ENCODE results near the gene HNRNPA3. TPM values are rescaled to one million over a fixed set of nuclear protein-coding genes. Genes with fewer than 3 reads are reported as not detected.
A peak's percentile ranks its signal among the peaks of the same experiment; 100 is the strongest.

Gene HNRNPA3
- total RNA-seq, result 100 to 1,000 TPM in 1 of 2 donors, 10 to 100 TPM in 1; 51.1 to 102 TPM
- 100 to 1,000 TPM; 353 to 374 TPM for polyA plus RNA-seq (ENCODE audit: insufficient read length in 2 of 2)
- long read RNA-seq, donor 1, full-length matches to known transcripts, result 14 of 196 reads
- long read RNA-seq, donor 1, partial matches to known transcripts, result 182 of 196 reads
- long read RNA-seq, donor 1, other reads (novel, unspliced or antisense), result 0 of 196 reads
- long read RNA-seq, donor 2, full-length matches to known transcripts, result 8 of 96 reads
- long read RNA-seq, donor 2, partial matches to known transcripts, result 88 of 96 reads
- long read RNA-seq, donor 2, other reads (novel, unspliced or antisense), result 0 of 96 reads
- long read RNA-seq, donor 3, transcript HNRNPA3-201 (11 exons, 2,067 nt), result major isoform, 10 of 170 reads
- long read RNA-seq, donor 3, partial matches to known transcripts, result 142 of 170 reads
- long read RNA-seq, donor 3, other reads (novel, unspliced or antisense), result 17 of 170 reads
- long read RNA-seq, donor 4, full-length matches to known transcripts, result 20 of 369 reads
- long read RNA-seq, donor 4, partial matches to known transcripts, result 344 of 369 reads
- long read RNA-seq, donor 4, other reads (novel, unspliced or antisense), result 5 of 369 reads

GRCh38 chr2:177212106-177212890, at the start of gene HNRNPA3:
TSS of gene HNRNPA3 (plus strand) at chr2:177212794. CDS start at chr2:177212800, 6 bp downstream.
- no peaks in the 10 kb centered on the region for H3K9me3 ChIP-seq (ENCODE audit: control insufficient read depth, insufficient read depth, low read length)
- no peaks in the 10 kb centered on the region for H3K27me3 ChIP-seq (ENCODE audit: control insufficient read depth, insufficient read depth, low read length)
- H3K4me3 ChIP-seq (ENCODE audit: low read depth, low read length), result peak within 1 kb of the TSS; percentile 93
- peaks cover 13% of the 10 kb centered on the region for H3K36me3 ChIP-seq (ENCODE audit: control insufficient read depth, insufficient read depth, low read length)
- WGBS (ENCODE audit: insufficient coverage), result under 1% methylated on average over 64 of the region's 74 CpGs
- DNase-seq (ENCODE audit: low read depth in 4 of 6, low spot score in 6 of 6), result peak; percentile 97 to 100 (median 98)
- H3K27ac ChIP-seq (ENCODE audit: low read depth, low read length), result peak within 1 kb of the TSS; percentile 100
- peaks cover 14% of the 10 kb centered on the region for H3K4me1 ChIP-seq (ENCODE audit: control insufficient read depth, insufficient read depth, low read length)

- Histone ChIP-seq H3K4me3 (ENCODE audit: low read depth, low read length) (peak overlapping the region; percentile 39), H3K27ac (ENCODE audit: low read depth, low read length) (peak overlapping the region; percentile 92), H3K36me3 (ENCODE audit: control insufficient read depth, insufficient read depth, low read length) (no peaks in the 10 kb centered on the region), H3K27me3 (ENCODE audit: control insufficient read depth, insufficient read depth, low read length) (no peaks in the 10 kb centered on the region), H3K4me1 (ENCODE audit: control insufficient read depth, insufficient read depth, low read length) (no peaks in the 10 kb centered on the region), H3K9me3 (ENCODE audit: control insufficient read depth, insufficient read depth, low read length) (no peaks in the 10 kb centered on the region)
- DNase-seq (ENCODE audit: low read depth in 4 of 6, low spot score in 6 of 6), result no peak
- WGBS (ENCODE audit: insufficient coverage), result no CpG with 5 or more reads among the region's 3 CpGs
These were observed 48.5 kb upstream of the HNRNPA3 start for GRCh38 chr2:177164131-177164530.

GRCh38 chr2:177164584-177165052, 48.0 kb upstream of the HNRNPA3 start:
- no peaks in the 10 kb centered on the region for H3K4me1 ChIP-seq (ENCODE audit: control insufficient read depth, insufficient read depth, low read length)
- H3K4me3 ChIP-seq (ENCODE audit: low read depth, low read length), result peak overlapping the region; percentile 39
- peak in 5 of 6 donors; percentile 85 to 98 (median 89) for DNase-seq (ENCODE audit: low read depth in 4 of 6, low spot score in 6 of 6)
- no peaks in the 10 kb centered on the region for H3K36me3 ChIP-seq (ENCODE audit: control insufficient read depth, insufficient read depth, low read length)
- no peaks in the 10 kb centered on the region for H3K9me3 ChIP-seq (ENCODE audit: control insufficient read depth, insufficient read depth, low read length)
- H3K27me3 ChIP-seq (ENCODE audit: control insufficient read depth, insufficient read depth, low read length), result no peaks in the 10 kb centered on the region
- peak overlapping the region; percentile 92 for H3K27ac ChIP-seq (ENCODE audit: low read depth, low read length)
- WGBS (ENCODE audit: insufficient coverage), result 0% methylated on average over 7 of the region's 13 CpGs

- peak overlapping the region; percentile 92 for H3K27ac ChIP-seq (ENCODE audit: low read depth, low read length)
- no peaks in the 10 kb centered on the region for H3K27me3 ChIP-seq (ENCODE audit: control insufficient read depth, insufficient read depth, low read length)
- DNase-seq (ENCODE audit: low read depth in 4 of 6, low spot score in 6 of 6), result peak in 2 of 6 donors; percentile 84 to 87
- WGBS (ENCODE audit: insufficient coverage), result 12% methylated on average over 6 of the region's 8 CpGs
- H3K9me3 ChIP-seq (ENCODE audit: control insufficient read depth, insufficient read depth, low read length), result no peaks in the 10 kb centered on the region
- H3K4me1 ChIP-seq (ENCODE audit: control insufficient read depth, insufficient read depth, low read length), result peaks cover under 1% of the 10 kb centered on the region
- peak overlapping the region; percentile 39 for H3K4me3 ChIP-seq (ENCODE audit: low read depth, low read length)
- H3K36me3 ChIP-seq (ENCODE audit: control insufficient read depth, insufficient read depth, low read length), result no peaks in the 10 kb centered on the region
These were observed 47.5 kb upstream of the HNRNPA3 start for GRCh38 chr2:177165061-177165583.

GRCh38 chr2:177165721-177166711, 46.6 kb upstream of the HNRNPA3 start:
- Histone ChIP-seq H3K4me3 (ENCODE audit: low read depth, low read length) (peak overlapping the region; percentile 39), H3K4me1 (ENCODE audit: control insufficient read depth, insufficient read depth, low read length) (peaks cover 6% of the 10 kb centered on the region), H3K27me3 (ENCODE audit: control insufficient read depth, insufficient read depth, low read length) (no peaks in the 10 kb centered on the region), H3K36me3 (ENCODE audit: control insufficient read depth, insufficient read depth, low read length) (no peaks in the 10 kb centered on the region), H3K27ac (ENCODE audit: low read depth, low read length) (peak overlapping the region; percentile 92), H3K9me3 (ENCODE audit: control insufficient read depth, insufficient read depth, low read length) (no peaks in the 10 kb centered on the region)
- peak in 2 of 6 donors; percentile 58 to 67 for DNase-seq (ENCODE audit: low read depth in 4 of 6, low spot score in 6 of 6)
- WGBS (ENCODE audit: insufficient coverage), result 51% methylated on average over 2 of the region's 8 CpGs

- 53% methylated on average over 4 of the region's 7 CpGs for whole genome bisulfite sequencing (ENCODE audit: insufficient coverage)
- Histone ChIP-seq H3K27ac (ENCODE audit: low read depth, low read length) (no peak overlapping the region), H3K4me1 (ENCODE audit: control insufficient read depth, insufficient read depth, low read length) (peaks cover 6% of the 10 kb centered on the region), H3K27me3 (ENCODE audit: control insufficient read depth, insufficient read depth, low read length) (no peaks in the 10 kb centered on the region), H3K4me3 (ENCODE audit: low read depth, low read length) (no peak overlapping the region), H3K9me3 (ENCODE audit: control insufficient read depth, insufficient read depth, low read length) (no peaks in the 10 kb centered on the region), H3K36me3 (ENCODE audit: control insufficient read depth, insufficient read depth, low read length) (no peaks in the 10 kb centered on the region)
- DNase-seq (ENCODE audit: low read depth in 4 of 6, low spot score in 6 of 6), result no peak
These were observed 42.6 kb upstream of the HNRNPA3 start for GRCh38 chr2:177169810-177170514.

- Histone ChIP-seq H3K4me3 (ENCODE audit: low read depth, low read length) (no peak overlapping the region), H3K4me1 (ENCODE audit: control insufficient read depth, insufficient read depth, low read length) (peaks cover 6% of the 10 kb centered on the region), H3K27me3 (ENCODE audit: control insufficient read depth, insufficient read depth, low read length) (no peaks in the 10 kb centered on the region), H3K36me3 (ENCODE audit: control insufficient read depth, insufficient read depth, low read length) (no peaks in the 10 kb centered on the region), H3K27ac (ENCODE audit: low read depth, low read length) (no peak overlapping the region), H3K9me3 (ENCODE audit: control insufficient read depth, insufficient read depth, low read length) (no peaks in the 10 kb centered on the region)
- WGBS (ENCODE audit: insufficient coverage), result 84% methylated on average over 4 of the region's 4 CpGs
- peak in 1 of 6 donors; percentile 8 for DNase-seq (ENCODE audit: low read depth in 4 of 6, low spot score in 6 of 6)
These were observed 41.2 kb upstream of the HNRNPA3 start for GRCh38 chr2:177171418-177171865.
